Stimulated activated CD8-positive, alpha-beta memory T cell treated with anti-CD3 and anti-CD28 coated beads, Interleukin-15, amount 100 ng/mL, for 1 hour (primary cell): ENCODE data around the gene NME4.
A peak's percentile ranks its signal among the peaks of the same experiment; 100 is the strongest.
"Not testable (repeated sequence)": the region's sequence is repeated elsewhere in the genome, so short reads cannot be mapped to it uniquely, and the experiment has no call there.

Experiments
- DNase-seq: peaks from one replicate; pipeline ENCODE4 v3.0.0-alpha.2; 2020; ENCODE audit warnings: low read depth

NME4 gene

DNA sequence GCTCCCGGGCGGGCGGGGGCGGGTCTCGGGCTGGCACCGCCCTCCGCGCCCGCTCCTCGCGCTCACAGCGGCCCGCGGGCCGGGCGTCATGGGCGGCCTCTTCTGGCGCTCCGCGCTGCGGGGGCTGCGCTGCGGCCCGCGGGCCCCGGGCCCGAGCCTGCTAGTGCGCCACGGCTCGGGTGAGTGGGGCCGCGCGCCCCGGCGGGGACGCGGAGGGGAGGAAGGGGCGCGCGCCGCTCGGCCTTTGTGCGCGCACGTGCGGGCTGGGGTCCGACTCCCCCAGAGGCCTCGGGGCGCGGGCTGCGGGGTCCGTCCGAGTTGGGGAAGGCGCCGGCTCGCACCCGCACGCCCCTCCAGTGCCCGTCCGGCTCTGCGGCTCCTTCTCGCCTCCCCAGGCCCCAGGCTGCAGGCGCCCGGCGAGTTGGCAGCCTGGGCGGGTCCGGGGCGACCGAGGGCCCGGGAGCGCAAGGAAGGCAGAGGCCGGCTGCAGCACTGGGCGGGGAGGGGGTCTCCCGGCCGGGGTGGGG lies at the start of gene NME4:
Gene NME4 (plus strand): TSS at position 65 of the 527 bp plus-strand sequence. CDS start 24 bp downstream, at position 89.
- no peak for DNase-seq

DNA sequence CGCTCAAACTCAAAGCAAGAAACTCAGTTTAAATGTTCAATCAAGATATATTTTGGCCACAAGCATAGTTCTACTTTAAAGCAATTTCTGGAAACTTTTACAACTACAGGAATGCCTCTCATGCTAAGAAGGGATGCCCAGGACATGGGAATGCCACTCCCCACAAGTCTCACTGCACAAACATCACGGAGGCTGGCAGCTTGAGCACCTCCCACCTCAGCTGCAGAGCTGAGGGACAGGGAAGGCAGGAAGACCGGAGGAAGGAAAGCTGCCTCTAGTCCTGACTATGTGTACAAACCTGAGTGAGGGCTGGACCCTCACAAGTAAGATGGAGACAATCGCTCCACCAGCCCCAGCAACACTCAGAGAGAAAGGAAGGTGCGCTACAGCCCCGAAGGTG lies 49.8 kb upstream of the NME4 start:
- DNase-seq = no peak

DNA sequence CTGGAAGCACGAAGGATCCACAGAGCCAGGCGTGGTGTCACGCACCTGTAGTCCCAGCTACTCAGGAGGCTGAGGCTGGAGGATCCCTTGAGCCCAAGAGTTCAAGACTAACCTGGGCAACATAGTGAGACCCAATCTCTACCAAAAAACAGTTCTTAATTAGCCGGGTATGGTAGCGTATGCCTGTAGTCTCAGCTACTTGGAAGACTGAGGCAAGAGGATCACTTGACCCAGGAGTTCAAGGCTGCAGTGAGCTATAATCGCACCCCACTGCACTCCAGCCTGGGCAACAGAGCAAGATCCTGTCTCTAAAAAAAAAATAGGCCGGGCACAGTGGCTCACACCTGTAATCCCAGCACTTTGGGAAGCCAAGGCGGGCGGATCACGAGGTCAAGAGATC lies 48.5 kb upstream of the NME4 start:
- DNase-seq = not testable (repeated sequence)

DNA sequence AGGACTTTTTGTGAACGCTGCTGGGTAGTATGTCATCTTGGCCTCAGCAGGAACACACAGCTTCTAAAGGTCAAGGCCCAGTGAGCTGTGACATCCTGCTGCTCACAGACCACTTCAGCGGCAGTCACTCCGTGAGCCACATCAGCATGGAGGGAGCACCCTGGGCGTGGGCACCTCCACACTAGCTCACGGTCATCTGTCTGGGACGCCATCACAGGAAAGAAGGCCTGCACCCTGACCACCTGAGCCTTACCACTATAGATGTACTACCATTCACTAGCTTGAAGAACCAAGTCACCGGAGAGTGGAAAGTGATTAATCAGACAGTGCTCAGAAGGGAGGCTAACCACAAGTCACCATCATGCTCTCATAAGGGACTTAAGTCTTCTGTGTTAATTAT lies 47.8 kb upstream of the NME4 start:
- no peak for DNase-seq

DNA sequence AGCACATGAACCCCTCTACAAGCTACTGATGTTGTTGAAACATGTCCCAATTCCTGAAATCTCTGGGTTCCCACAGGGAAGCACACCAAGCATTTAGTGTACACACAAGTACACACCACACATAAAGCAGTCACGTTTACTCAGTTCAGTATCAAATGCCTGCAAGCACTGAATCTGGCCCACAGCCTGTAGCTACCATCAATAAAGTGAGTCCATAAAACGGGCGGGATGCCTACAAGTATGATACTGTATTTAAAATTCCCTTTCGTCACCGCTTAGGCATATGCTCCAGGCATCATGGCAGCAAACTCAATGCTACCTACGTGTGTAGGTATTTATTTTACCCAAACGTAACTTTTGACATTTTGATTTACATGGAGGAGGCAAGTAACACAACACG lies 46.8 kb upstream of the NME4 start:
- DNase-seq = no peak

DNA sequence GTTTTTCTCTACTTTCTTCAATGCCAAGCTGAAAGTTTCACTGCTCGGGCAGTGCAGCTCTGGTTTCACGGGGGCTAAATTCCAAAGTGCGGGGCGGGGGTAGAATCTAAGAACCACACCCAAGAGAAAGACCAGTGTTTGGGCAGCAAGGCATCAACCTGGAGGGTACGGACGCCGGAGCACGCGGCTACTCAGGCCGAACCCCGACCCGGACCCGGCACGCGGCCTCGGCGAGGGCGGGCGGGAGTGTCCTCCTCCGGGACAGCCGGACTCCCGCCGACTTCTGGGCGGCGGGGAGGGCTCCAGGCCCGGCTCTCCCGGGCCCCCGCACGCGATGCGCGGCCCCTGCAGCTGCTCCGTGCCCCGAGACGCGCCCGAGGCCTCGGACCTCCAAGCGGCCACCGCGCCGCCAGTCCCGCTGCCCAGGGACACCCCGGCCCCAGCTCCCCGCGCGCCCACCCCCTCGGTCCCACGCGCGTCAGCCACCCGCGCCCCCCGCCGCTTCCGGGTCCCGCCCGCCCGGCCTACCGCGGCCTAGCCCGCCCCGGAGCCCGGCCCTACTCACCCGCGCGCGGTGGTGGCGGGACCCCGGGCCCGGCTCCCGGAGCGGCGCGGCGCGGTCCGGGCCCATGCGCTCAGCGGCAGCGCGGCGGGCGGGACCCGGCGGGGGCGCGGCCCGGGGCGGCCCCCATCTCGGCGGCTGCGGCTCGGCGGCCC lies 45.0 kb upstream of the NME4 start:
- no peak for DNase-seq

DNA sequence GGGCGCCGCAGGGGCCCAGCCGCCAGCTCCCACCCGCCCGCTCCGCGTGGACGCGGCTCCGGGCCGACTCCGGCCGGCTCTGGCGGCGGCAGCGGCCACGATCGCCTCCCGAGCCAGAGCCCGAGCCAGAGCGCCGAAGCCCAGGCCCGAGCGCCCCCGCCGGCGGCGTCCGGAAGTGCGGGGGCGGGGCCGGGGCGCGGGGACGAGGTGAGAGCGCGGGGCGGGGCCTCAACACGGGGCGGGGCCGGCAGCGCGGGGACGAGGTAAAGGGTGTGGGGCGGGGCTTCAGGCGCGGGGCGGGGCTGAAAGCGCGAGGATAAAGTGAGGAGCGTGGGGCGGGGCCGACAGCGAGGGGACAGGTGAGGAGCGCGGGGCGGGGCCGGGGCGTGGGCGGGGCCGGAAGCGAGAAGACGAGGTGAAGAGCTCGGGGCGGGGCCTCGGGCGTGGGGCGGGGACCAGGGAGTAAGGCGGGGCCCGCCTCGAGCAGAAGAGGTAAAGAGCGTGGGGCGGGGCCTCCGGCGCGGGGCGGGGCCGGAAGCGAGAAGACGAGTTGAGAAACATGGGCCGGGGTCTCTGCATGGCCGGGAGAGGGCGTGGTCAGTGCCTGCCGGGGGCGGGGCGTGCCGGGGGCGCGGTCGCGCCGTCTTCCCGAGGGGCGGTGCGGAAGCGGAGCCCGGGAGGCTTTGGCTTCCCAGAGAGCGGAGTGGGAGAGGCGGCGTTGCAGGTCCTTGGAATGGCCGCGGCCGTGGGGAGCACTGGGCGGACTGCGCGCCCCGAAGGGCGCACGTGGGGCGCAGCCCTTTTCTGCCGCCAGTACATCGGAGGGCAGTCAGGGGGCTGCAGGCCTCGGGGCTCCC lies 44.2 kb upstream of the NME4 start, which contains the start of gene AXIN1:
Gene AXIN1 (minus strand): TSS at position 177 of the 857 bp plus-strand sequence. CDS start 5,698 bp downstream, outside the sequence.
- DNase-seq = peak; percentile 100

DNA sequence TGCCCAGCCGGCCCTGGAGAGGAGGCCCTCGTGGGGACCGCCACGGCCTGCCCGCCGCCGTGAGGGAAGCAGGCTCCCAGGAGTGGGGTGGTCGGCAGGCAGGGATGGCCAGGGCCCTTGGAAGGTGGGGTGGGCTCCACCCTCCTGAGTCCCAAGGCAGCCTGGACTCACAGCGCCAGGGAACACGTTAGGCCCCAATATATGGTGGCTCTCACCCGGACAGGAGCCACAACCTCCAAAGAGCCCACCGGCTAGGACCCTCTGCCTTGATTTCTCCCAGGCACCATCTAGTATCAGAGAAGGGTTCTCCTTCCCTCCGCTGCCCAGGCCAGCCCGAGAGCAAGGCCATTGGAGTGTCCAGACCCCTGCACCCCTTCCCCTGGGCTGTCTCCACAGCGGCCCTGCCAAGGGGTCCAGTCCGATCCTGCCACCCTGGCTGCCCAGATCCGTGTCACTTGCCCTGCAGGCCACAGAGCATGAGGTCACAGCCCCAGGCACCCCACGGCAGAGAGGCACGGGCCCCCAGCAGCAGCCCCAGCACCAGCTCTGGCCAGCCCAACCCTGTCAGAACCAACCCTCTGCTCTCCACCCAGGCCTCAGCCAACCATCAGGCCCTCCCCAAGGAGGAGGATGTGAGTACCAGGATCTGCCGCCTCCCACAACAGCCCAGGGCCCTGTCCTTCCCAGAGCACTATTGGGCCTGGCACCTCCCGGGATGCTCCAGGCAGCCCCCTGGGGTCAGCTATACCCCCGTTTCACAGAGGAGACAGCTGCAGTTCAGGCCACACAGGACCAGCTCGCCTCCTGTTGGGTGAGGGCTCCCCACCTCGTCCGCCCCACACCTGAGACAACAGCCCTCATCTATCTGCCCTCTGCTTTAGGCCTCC lies 43.4 kb upstream of the NME4 start:
- DNase-seq = no peak

DNA sequence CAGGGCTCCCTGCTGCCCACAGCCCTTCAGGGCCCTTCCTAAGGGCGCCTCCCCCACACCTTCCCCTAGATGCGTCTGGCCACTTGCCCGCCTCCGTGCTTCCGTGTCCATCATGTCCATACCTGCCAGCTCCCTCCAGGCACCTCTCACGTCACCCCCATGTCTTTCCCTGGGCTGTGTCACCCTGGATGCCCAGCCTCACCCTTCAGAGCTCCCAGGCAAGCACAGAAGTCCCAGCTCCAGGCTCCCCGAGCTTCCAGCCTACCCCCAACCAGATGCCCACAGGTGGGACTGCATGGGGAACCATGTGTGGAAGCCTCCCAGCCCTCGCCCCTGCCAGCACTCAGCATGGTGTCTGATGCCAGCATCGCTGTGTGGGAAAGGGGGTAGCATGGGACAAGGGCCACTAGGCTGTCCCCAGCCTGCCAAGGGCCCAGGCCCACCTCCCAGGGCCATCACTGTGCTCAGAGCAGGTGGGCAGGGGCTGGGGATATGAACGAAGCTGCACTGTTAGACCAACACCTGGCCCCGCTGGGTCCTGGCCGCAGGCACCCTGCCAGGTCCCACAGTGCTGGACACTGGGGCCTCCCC lies 42.6 kb upstream of the NME4 start:
- DNase-seq = no peak

DNA sequence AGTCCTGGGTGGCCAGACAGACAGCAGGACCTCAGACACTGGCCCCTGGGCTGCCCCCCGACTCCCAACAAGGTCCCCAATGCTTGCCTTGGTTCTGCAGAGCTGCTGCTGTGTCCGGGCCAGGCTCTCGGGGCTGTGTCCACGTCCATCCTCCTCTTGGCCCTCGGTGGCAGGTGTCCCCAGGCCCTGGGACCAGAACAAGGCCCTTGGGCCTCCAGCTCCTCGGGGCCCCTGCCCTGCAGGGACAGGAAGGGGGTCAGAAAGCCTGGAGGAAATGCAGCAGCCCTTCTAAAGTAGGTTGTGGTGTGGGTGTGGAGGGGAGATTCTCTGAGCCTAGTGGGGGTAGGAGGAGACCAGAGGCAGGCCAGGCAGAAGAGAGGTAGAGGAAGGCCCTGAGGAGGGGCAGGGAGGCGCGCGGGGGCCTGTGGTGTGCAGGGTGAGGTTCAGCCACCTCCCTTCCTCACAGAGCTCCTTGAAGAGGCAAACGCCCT lies 42.0 kb upstream of the NME4 start:
- peak; percentile 32 for DNase-seq

DNA sequence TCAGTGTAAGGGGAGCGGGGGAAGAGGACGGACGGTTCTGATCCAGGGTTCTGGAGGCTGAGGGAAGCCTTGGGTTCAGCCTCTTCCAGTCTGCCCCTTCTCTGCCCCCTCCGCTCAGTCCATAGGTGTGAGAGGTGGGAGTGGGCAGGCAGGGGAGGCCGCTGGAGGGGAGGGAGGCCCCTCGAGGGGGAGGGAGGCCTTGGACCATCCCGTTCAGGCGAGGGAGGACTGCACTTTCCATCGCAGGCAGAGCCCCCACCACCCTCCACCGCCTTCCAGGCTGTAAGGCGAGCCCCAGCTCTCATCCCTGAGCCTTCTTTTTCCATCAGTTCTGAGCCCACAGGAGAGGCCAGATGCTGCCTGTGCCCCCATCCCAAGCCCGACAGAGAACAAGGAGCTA lies 40.3 kb upstream of the NME4 start:
- DNase-seq = no peak

DNA sequence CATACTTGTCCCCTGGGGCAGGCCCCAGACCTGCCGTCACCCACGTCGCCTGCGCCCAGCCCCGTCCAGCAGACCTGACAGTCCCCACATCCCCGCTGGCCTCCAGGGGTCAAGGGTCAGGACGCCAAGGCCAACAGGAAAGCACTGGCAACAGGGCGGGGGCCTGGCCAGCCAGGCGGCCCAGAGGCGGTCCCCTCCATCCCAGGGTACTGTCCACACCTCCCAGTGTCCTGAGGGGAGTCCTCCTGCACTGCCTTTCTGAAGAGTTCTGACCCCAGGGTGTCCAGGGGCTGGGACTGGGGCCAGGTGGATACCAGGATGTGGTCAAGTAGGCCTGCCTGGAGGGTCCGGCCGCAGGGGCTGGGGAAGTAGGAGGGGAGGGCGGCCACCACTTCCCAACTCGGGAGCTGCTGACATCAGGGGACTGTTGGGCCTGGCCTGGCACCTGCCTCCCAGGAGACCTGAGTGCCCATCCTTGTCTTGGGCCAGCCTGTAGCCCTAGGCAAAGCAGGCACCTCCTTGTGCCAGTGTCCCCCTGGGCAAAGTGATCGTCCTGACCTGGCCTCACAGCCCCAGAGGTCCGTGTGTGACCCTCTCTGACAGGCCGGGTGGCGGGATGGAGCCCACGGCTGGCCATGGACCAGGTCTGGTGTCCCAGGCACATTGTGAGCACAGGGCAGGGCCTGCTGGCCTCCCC lies 37.8 kb upstream of the NME4 start:
- DNase-seq = no peak

DNA sequence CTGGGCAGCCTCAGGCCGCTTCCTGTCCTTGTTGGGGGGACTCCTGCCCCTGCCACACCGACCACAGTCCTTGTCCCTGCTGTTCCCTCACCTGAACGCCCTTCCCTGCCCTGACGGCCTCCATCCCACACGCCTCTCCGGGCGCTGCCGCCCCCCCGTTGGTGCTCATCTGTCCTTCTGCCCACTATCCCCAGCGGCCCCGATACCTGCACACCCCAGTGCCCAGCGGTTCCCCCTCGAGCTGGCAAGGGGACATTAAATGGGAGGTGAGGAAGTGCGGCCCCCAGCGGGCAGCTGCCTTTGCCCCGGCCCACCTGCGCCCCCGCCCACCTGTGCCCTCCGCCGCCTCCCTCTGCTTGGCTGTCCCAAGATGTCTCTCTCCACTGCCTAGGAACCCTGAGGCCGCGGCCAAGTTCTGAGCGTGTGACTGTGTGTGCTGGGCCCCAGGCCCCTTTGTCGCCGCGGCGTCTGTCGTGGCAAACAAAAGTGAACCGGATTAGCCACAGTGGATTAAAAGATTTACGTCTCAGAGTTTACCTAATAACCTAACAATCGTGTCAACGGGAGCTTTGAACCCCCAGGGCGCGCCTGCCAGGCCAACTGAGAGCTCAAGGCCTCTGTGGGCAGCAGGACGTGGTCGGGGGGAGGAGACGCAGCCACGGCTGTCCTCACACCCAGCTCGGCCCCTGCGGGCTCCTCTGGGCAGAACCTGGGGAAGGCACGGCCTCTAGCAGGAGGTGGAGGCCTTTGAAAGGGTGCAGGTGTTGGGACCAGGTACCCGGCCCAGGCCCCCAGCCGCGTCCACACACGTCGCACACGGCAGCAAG lies 36.9 kb upstream of the NME4 start:
- DNase-seq = no peak

DNA sequence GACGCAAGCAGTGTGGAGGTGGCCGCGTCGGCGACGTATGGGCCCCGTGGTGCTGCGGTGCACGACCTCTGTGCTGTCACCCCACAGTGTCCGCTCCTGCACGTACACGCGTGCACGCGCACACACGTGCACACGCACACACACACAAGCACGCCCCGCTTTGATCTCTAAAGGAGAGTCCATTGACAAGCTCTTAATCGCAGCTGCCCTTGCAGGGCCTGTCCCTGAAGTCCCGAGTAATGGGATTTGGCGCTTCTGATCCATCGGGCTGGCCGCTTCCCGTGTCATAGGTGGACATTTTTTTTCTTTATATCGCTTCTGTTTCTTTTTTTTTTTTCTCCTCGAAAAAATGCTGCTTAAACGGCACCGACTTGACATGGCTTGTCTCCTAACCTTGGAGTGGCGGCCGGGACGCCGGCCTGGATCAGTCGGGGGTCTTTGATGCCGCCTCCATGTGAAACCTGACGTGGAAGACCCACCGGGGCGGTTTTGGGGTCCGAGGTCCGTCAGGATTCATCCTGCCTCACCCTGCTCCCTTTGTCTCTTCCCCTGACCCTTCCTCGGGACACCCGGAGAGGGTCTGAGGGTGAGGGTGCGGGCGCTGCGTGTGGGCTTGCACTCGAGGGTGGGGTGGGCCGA lies 36.2 kb upstream of the NME4 start:
- no peak for DNase-seq

DNA sequence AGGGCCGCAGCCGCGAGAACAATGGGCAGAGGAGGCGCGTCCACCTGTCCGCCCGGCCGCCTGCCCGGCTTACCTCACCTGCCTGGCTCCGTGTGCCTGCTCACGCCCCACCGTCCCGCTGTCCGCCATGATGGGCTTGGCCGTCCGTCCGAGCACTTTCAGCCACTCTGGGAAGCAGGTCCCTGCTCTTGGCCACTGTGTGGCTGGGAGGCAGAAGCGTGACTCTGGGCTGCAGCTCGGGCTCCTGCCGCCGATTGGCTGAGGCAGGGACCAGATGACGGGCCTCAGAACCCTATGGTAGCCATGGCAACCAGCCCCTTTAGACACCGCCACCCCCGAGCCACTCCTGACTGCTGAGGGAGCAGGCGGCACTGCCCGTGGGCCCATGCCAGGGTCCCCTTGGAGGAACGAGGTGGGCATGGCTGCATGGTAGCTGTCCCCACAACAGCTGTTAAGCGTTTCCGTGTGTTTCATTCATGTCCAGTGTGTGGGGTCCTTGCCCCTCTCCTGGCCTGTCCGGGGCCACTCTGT lies 35.6 kb upstream of the NME4 start:
- DNase-seq = no peak

DNA sequence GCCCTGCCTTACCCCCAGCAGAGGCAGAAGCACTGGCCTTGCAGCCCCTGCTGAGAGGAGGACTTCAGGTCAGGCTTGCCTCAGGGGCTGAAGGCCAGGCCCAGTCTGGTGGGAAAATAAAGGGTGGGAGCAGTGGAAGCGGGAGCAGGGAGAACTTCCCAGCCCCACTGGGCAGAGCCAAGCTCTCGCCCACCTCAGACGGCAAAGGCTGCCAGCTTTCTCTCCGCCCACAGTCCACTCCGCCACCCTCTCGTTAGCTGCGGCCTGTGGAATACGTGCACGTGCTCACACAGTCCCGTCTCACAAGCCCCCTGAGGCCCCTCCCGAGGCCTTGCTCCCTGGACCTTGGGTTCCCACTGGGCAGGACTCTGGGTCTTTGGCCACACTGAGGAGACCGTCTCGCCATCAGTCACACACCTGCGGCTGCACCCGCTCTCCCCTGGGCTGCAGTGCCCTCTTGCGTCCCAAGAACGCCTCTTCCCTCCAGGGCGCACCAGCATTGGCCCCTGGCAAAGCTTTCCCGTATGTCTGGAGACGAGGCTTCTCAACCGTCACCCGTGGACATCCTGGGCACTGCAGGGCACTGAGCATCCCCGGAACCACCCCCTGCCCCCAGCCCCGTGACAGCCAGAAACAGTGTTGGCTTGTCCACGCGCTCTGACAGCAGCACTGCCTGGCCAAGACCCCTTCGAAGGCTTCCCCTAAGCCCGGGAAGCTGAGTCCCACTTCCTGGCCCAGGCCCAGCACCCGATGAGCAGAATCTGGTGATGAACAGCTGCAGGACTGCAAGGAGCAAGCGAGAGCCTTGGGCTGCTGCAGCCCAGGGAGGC lies 34.9 kb upstream of the NME4 start:
- DNase-seq = peak; percentile 55

DNA sequence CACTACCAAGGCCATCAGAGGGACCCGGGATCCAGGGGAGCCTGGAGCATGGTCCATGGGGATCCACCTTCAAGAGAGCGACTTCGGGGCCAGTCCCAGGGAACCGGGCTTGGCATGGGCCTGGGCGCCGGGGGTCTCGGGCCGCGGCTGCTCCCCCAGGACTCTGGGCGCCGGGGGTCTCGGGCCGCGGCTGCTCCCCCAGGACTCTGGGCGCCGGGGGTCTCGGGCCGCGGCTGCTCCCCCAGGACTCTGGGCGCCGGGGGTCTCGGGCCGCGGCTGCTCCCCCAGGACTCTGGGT lies 34.3 kb upstream of the NME4 start:
- DNase-seq = not testable (repeated sequence)

DNA sequence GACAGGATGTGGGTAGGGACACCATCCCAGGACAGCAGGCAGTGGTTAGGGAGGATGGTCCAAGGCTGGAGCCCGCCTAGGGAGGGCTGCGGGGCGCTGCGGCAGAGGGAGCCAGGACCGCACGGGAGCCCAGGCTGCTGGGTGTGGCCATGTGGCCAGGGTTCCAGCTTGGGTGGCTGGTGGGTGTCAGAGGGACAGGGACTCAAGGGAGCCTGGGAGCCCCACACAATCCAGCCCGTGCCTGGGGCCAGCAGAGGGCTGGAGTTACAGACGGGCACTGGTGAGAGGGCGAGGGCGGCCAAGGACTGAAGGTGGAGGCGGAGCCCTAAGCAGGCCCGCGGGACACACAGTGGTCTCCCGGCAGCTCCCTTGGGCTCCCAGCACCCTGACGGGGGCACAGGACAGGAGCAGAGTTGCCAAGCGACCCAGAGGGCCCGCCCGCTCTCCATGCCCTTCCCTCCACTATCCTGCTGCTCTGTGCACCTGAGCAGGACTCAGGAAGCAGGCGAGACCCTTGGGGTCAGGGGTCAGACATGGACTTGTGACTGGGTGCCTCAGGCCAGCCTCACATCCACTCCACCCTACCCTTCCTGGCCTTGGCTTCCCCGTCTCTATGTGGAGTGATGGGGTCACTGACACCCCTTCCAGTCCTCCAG lies 33.8 kb upstream of the NME4 start:
- no peak for DNase-seq
